ENCODE data around the gene LRRN2.
A peak's percentile ranks its signal among the peaks of the same experiment; 100 is the strongest.

The LRRN2 gene

DNA sequence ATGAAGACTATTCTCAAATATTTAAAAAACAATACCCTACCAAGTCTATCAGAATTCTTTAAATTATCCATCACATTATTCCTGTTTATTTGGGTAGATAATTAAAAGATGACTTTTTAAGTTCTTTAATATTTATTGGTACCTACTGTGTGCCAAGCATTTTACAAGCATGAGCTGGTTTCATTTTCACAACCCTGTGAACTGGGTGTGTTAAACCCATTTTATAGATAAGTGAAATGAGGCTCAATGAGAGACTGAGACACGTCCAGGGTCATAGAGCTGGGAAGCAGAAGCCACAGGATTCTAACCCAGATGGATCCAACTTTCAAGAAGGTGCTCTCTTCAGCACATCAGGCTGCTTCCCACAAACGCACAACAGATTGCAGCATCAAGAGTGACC lies 12.3 kb downstream of the LRRN2 start:
- TF ChIP-seq, protein P1, sequence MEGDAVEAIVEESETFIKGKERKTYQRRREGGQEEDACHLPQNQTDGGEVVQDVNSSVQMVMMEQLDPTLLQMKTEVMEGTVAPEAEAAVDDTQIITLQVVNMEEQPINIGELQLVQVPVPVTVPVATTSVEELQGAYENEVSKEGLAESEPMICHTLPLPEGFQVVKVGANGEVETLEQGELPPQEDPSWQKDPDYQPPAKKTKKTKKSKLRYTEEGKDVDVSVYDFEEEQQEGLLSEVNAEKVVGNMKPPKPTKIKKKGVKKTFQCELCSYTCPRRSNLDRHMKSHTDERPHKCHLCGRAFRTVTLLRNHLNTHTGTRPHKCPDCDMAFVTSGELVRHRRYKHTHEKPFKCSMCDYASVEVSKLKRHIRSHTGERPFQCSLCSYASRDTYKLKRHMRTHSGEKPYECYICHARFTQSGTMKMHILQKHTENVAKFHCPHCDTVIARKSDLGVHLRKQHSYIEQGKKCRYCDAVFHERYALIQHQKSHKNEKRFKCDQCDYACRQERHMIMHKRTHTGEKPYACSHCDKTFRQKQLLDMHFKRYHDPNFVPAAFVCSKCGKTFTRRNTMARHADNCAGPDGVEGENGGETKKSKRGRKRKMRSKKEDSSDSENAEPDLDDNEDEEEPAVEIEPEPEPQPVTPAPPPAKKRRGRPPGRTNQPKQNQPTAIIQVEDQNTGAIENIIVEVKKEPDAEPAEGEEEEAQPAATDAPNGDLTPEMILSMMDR (IDR thresholded peaks at IDR 0.05; ENCODE audit: low read depth, low read length, missing control alignments), result no peak
- H3K4me3 ChIP-seq (replicated peaks; ENCODE audit: low read depth, low read length), result no peak overlapping the region
- no peak for DNase-seq (ENCODE audit: extremely low read depth, low read depth)

DNA sequence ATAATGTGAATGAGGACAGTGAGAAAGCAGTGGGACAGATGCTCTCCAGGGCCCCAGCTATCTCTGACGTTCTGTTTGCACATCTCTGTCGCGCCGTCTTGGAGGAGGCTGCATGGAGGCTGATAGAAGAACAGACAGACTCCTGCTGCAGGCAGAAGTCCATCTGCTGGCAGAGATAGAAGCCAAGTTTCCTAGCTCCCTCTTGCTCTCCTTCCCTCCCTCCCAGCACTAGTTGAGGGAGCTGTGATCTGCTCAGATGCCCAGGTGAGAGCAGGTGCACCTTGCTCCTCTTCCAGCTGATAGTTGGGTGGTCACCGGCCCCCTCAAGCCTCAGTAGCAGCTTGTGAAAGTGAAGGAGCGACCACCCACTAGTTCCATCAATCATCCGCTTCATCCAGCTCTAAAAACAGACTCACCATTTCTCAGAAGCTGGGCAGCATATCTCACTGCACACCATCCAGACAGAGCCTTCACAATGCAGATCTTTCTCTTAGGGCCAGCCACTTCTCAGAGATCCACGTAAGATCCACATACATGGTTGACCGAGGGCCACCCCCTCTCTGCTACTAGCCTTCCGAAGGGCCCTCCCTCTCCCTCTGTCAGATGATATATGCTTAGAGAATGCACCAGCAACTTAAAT lies 12.9 kb downstream of the LRRN2 start:
- H3K4me3 ChIP-seq (replicated peaks; ENCODE audit: low read depth, low read length), result no peak overlapping the region
- DNase-seq (ENCODE audit: extremely low read depth, low read depth), result no peak
- TF ChIP-seq, protein P1 (IDR thresholded peaks at IDR 0.05; ENCODE audit: low read depth, low read length, missing control alignments), result no peak

DNA sequence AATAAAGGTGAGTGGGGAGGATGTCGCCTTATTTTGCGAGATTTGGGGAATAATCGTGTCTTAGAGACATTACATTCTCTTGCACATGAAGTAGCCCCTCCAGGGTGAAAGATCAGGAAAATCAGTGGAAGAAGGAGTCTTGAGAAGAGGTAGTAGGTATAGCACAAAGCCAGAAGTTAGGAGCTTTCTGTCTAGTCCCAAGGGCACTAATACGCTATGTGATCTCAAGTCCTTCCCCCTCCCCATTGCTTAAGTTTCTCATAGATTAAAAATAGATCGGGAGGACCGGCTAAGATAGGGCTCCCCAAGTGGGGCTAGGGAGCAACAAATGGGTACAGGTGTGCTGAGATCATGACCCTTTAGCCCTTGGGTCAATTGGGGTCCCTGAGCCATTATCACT lies 13.5 kb downstream of the LRRN2 start:
- DNase-seq (ENCODE audit: extremely low read depth, low read depth), result no peak
- TF ChIP-seq, protein P1 (IDR thresholded peaks at IDR 0.05; ENCODE audit: low read depth, low read length, missing control alignments), result no peak
- no peak overlapping the region for H3K4me3 ChIP-seq (replicated peaks; ENCODE audit: low read depth, low read length)

DNA sequence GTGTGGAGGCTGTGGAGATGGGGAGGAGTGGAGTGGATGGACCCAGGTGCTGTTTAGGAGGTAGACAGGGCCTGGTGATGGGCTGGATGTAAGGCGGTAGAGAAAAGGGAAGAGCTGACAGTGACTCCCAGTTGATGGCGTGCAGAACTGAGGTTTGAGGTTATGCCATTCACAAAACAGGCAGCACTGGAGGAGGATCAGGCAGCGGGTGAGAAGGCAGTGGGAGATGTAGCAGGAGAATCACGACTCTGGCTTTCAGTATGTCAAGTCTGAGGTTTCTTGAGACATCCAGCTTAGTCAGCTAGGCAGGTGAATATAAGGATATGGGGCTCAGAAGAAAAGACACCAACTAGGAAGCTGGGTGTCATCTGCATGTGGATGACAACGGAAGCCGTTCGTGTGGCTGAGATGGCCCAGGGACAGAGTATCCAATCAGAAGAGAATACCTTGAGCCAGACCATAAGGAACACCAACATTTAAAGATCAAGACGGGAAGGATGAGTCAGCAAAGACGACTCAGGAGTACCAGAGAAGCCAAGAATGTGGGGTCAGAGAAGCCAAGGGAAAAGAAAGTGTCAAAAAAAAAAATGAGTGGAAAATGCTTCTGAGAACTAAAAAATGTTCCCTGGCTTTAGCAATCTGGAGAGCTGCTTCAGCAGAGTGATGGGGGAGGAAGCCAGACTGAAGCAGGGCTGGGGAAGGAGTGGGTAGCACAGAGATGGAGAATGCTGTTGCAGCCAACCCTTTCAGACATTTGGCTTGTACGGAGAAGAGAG lies 15.2 kb downstream of the LRRN2 start:
- no peak overlapping the region for H3K4me3 ChIP-seq (replicated peaks; ENCODE audit: low read depth, low read length)
- peak; percentile 12 for DNase-seq (ENCODE audit: extremely low read depth, low read depth)
- TF ChIP-seq, protein P1 (IDR thresholded peaks at IDR 0.05; ENCODE audit: low read depth, low read length, missing control alignments), result no peak

DNA sequence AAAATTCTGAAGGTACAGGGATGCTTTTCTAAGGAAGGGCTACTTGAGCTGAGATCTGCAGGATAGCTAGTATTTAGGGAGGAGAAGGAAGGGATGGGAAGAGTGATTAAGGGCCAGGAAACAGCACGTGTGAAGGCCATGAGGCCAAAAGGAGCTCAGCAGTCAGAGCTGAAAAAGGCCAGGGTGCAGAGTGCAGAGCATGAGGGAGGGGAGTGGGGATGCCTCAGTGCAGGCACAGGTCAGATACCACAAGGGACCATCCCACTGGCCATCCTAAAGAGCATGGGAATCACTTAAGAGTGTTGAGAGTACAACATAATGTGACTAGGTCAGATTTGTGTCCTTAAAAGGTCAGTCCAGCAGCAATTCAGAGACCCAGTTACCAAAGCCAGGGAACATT lies 16.0 kb downstream of the LRRN2 start:
- TF ChIP-seq, protein P1 (IDR thresholded peaks at IDR 0.05; ENCODE audit: low read depth, low read length, missing control alignments), result no peak
- H3K4me3 ChIP-seq (replicated peaks; ENCODE audit: low read depth, low read length), result no peak overlapping the region
- no peak for DNase-seq (ENCODE audit: extremely low read depth, low read depth)

DNA sequence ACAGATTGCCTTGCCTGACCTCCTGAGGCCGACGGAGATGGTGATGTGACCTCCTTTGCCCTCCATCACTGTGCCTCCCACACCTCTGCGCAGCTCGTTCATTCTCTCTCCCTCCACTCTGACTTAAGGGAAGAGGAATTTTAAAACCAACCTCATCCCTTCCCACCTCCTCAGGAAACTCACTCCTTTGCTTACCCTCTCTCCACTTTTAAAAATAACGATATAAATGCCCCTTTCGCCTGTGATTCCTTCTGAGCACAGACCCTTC lies 21.2 kb downstream of the LRRN2 start:
- TF ChIP-seq, protein P1 (IDR thresholded peaks at IDR 0.05; ENCODE audit: low read depth, low read length, missing control alignments), result no peak
- DNase-seq (ENCODE audit: extremely low read depth, low read depth), result no peak
- no peak overlapping the region for H3K4me3 ChIP-seq (replicated peaks; ENCODE audit: low read depth, low read length)
